ENCODE results near the gene ATP5PO. TPM values are rescaled to one million over a fixed set of nuclear protein-coding genes. Genes with fewer than 3 reads are reported as not detected.

Gene ATP5PO
- polyA plus RNA-seq, 1 donor (not counting 4 experiments of a cell fraction or from before 2014, with no cell fraction given) = 359 TPM

GRCh38 chr21:33859373-33860102 is 56.1 kb downstream of the ATP5PO start:
- H3K4me2 ChIP-seq (ENCODE audit: control insufficient read depth, extremely low read depth, insufficient read depth, low read depth, low read length) = no peak overlapping the region
- H3K27ac ChIP-seq (ENCODE audit: control insufficient read depth, insufficient read depth, low read length) = no peak overlapping the region
- H3K36me3 ChIP-seq (ENCODE audit: control insufficient read depth in 2 of 2, extremely low read depth in 1 of 2, insufficient read depth in 2 of 2, low read length in 2 of 2) = no peaks in the 10 kb centered on the region
- H3K4me1 ChIP-seq (ENCODE audit: control insufficient read depth, extremely low read depth, insufficient read depth, low read length) = peaks cover 7% of the 10 kb centered on the region
- dilution Hi-C loops (cut with MboI; ENCODE audit: extremely low pct_ligation_motif_present, low sequenced_read_pairs) = no loop called here
- no peak for TF ChIP-seq EZH2 (IDR thresholded peaks at IDR 0.05; ENCODE audit: low read length)
- TF ChIP-seq CTCF (optimal IDR thresholded peaks at IDR 0.05 in 1 of 3, IDR thresholded peaks at IDR 0.05 in 1 of 3, conservative IDR thresholded peaks at IDR 0.05 in 1 of 3; ENCODE audit: extremely low read depth in 1 of 3, insufficient read depth in 2 of 3, low read length in 3 of 3) = no peak
- H4K20me1 ChIP-seq (ENCODE audit: control insufficient read depth, extremely low read depth, insufficient read depth, low read length) = no peaks in the 10 kb centered on the region
- no peak overlapping the region for H3K9ac ChIP-seq (ENCODE audit: control insufficient read depth, extremely low read depth, insufficient read depth, low read length)
- no peak overlapping the region for H3K4me3 ChIP-seq (ENCODE audit: control insufficient read depth in 2 of 3, extremely low read depth in 1 of 3, insufficient read depth in 2 of 3, low read depth in 1 of 3, low read length in 3 of 3)
- DNase-seq (ENCODE audit: low read depth, low spot score) (no peak), FAIRE-seq (no peak)
- H3K9me1 ChIP-seq (ENCODE audit: control insufficient read depth, extremely low read depth, insufficient read depth, low read length) = no peaks in the 10 kb centered on the region
- no peaks in the 10 kb centered on the region for H3K9me3 ChIP-seq (ENCODE audit: control insufficient read depth, low read depth, low read length)
- H2AFZ ChIP-seq (ENCODE audit: control insufficient read depth, low read length) = no peak overlapping the region
- no peaks in the 10 kb centered on the region for H3K79me2 ChIP-seq (ENCODE audit: control insufficient read depth, insufficient read depth, low read length)
- peaks cover 5% of the 10 kb centered on the region for H3K27me3 ChIP-seq (ENCODE audit: control insufficient read depth, extremely low read depth, insufficient read depth, low read length)

GRCh38 chr21:33858667-33859372 is 56.8 kb downstream of the ATP5PO start:
- Histone ChIP-seq H3K9me3 (ENCODE audit: control insufficient read depth, low read depth, low read length) (no peaks in the 10 kb centered on the region), H4K20me1 (ENCODE audit: control insufficient read depth, extremely low read depth, insufficient read depth, low read length) (no peaks in the 10 kb centered on the region), H3K4me3 (ENCODE audit: control insufficient read depth in 2 of 3, extremely low read depth in 1 of 3, insufficient read depth in 2 of 3, low read depth in 1 of 3, low read length in 3 of 3) (no peak overlapping the region), H2AFZ (ENCODE audit: control insufficient read depth, low read length) (no peak overlapping the region), H3K79me2 (ENCODE audit: control insufficient read depth, insufficient read depth, low read length) (no peaks in the 10 kb centered on the region), H3K9ac (ENCODE audit: control insufficient read depth, extremely low read depth, insufficient read depth, low read length) (no peak overlapping the region), H3K9me1 (ENCODE audit: control insufficient read depth, extremely low read depth, insufficient read depth, low read length) (no peaks in the 10 kb centered on the region), H3K27me3 (ENCODE audit: control insufficient read depth, extremely low read depth, insufficient read depth, low read length) (peaks cover 5% of the 10 kb centered on the region), H3K36me3 (ENCODE audit: control insufficient read depth in 2 of 2, extremely low read depth in 1 of 2, insufficient read depth in 2 of 2, low read length in 2 of 2) (no peaks in the 10 kb centered on the region), H3K4me1 (ENCODE audit: control insufficient read depth, extremely low read depth, insufficient read depth, low read length) (peaks cover 14% of the 10 kb centered on the region), H3K4me2 (ENCODE audit: control insufficient read depth, extremely low read depth, insufficient read depth, low read depth, low read length) (no peak overlapping the region), H3K27ac (ENCODE audit: control insufficient read depth, insufficient read depth, low read length) (no peak overlapping the region)
- FAIRE-seq = no peak
- TF ChIP-seq EZH2 (IDR thresholded peaks at IDR 0.05; ENCODE audit: low read length) (no peak), CTCF (optimal IDR thresholded peaks at IDR 0.05 in 1 of 3, IDR thresholded peaks at IDR 0.05 in 1 of 3, conservative IDR thresholded peaks at IDR 0.05 in 1 of 3; ENCODE audit: extremely low read depth in 1 of 3, insufficient read depth in 2 of 3, low read length in 3 of 3) (no peak)
- DNase-seq (ENCODE audit: low read depth, low spot score) = no peak
- dilution Hi-C loops (cut with MboI; ENCODE audit: extremely low pct_ligation_motif_present, low sequenced_read_pairs) = no loop called here
